GM21786 (cell line): ENCODE data around the gene CALML3.

ENCODE experiments used
- ATAC-seq: cut with Tn5 transposase; IDR thresholded peaks from one replicate; pipeline ENCODE4 v1.9.1; 2021; ENCODE audit not compliant: unreplicated experiment

CALML3 gene

GRCh38 chr10:5523796-5524574 is 776 bp upstream of the CALML3 start:
- no peak for ATAC-seq

DNA sequence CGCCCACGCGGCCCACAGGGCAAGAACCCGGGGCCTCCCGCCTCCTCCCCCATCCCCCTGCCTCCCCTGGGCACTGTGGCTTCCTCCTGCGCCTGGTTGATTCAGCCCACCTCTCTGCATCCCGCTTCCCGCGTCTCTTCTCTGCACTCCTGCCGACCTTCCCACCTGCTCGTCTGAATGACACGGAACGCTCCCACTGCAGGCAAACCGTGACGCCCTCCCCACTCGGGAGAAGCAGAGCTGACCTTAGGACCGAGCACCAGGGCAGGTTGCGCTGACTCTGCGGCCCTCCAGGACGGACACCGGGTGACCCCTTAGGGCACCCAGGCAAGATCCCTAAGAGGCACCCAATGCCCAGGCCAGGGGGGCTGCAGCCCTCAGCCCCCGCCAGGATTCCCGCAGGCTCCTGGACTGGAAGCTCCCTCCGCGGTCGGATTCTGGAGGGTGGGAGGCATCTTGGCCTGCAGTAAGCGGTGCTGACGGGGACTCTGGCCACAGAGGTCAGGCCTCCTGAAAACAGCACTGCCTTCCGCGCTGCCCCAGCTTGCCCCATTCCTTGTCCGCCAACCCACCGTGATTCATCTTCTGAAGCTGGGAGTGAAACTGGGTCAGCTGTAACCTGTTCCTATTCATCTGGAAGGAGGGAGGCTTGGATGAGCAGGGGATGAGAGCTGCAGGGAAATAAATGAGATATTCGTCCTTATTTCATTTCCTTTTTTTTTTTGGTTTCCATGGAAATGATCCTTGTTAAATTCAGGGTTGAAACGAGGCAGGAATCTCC is 990 bp downstream of the CALML3 start:
- no peak for ATAC-seq

DNA sequence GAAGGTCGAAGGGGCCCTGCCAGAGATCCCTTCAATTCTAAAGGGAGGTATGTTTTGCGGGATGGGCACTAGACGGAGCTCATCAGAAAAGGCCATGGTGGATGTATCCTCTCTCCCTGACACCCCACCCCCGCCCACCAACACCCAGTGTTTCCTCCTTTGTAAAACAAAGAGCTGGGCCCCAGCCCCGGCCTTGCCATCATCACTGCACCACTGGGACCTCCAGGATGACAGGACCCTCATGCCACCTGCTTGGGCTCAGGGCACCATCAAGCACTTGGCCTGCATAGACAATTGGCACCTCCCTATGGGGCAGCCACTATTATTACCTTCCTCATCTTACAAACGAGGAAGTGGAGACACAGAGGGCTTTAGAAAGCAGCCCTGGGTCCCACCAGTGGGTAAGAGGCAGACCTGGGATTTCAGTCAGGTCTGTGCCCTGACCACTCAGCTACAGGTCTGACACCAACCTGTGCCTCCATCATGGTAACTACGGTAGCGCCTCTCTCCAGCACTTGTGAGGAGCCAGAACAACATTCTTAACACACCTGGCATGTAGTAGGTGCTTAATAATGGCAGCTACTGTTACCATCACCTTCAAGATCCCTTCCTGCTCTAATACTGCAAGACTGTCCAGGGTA is 2.0 kb downstream of the CALML3 start:
- ATAC-seq = no peak

DNA sequence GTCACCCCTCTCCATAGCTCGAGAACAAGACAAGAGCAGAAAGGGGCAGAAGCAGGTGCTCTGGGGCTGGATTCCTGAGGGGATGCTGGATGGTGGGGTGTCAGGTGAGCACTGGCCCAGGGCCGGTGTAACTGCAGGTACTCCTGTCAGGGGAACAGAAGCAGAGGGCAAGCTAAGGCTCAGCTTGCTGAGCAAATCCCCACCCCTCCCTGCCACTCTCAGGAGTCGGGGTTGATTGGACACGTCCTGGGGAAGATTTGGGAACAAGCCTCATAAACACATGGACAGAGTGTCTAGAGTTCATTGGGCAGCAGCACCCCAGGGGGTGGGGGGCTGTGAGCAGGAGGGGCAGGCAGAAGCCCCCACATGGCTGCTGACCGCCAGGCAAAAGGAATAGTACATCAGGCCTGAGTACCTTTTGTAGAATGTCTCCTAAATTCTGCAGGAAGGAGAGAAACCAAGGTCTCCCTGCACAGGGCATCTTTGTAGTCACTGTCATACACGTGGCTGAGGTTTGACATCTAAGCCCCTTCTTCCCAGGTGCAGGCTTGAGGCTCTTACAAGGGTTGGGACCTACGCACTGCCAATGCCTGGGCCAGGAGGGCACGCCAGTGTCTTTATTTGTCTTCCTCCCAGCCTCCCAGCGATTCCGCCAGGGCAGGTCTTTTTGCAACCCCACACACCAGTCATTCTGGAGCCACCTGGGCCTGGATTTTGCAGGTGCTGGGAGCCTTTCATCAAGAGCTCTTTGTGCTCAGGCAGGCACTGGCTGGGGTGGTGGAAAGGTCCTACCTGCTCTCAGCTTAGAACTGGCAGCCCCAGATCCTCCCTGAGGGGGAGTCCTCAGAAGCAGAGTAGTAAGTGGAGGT is 2.8 kb downstream of the CALML3 start:
- ATAC-seq = no peak

DNA sequence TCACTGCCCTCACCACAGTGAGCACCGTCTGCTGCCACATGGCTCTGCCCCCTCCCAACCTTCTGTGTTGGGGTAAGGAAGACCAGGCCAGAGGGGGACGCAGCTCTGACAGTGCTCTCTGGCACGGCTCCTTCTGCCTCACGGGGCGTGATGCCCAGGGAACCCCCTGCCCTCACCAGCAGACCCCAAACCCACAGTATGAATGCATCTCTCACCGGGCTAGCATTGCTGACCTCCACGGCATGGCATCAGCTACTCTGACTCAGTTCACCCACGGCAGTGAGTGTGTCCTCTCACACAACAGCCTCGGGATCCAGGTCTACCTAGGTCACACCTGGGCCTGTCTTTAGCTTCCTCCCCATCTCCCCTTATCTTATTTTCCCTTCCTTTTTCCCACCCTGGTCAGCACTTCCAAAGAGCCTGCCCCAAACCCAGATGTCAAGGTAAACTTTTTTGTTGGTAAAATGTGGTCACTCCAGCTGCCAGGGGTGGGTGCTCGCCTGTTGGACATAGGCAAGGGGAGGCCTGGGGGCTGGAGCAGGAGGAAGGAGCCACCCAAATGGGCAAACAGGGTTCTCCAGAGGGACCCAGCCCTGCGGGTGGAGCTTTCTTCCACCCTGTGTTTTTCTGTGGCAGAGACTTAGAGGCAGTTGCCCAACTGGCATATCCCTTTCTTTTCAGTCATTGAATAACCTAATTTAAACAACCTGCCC is 4.4 kb downstream of the CALML3 start:
- ATAC-seq = no peak

DNA sequence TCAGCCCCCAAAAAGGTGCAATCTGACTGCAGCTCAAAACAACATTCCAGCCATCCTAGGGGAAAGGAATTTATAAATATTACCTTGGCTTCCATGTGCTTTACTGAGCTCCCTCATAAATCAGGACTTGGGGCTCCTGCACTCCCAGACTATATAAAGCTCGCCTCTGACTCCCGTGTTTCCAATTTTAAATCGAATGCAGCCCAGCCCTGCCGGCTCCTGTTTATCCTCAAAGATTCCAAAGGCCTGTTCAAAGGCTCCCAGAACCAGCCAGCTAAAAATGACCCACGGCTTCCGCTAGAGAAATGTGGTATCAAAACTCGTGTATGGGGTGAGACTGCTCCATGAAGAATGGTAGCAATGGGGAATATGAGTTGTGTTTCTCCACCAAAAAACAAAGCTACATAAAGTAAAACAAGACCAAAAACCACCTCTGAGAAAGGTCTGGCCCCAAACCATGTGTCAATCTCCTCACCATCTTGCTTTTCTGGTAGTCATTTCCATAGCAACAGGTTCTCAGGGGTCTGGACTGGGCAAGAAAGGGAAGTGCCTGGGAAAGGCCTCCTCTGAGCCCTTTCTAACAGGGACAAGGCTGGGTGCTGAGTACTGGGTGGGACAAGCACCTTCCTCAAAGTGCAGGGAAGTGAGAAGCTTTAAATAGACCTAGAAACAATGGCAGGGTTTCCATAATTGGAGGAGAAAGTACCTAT is 5.1 kb downstream of the CALML3 start:
- no peak for ATAC-seq

GRCh38 chr10:5530412-5530806 is 5.6 kb downstream of the CALML3 start:
- ATAC-seq = no peak

- no peak for ATAC-seq
These were observed 6.2 kb downstream of the CALML3 start for GRCh38 chr10:5530846-5531557.

GRCh38 chr10:5531558-5532306 is 7.0 kb downstream of the CALML3 start:
- no peak for ATAC-seq

GRCh38 chr10:5532307-5532605 is 7.5 kb downstream of the CALML3 start:
- no peak for ATAC-seq

- no peak for ATAC-seq
These were observed 7.9 kb downstream of the CALML3 start for GRCh38 chr10:5532618-5533097.

GRCh38 chr10:5533098-5533731 is 8.5 kb downstream of the CALML3 start:
- no peak for ATAC-seq

GRCh38 chr10:5534051-5534821 is 9.5 kb downstream of the CALML3 start:
- ATAC-seq = no peak

DNA sequence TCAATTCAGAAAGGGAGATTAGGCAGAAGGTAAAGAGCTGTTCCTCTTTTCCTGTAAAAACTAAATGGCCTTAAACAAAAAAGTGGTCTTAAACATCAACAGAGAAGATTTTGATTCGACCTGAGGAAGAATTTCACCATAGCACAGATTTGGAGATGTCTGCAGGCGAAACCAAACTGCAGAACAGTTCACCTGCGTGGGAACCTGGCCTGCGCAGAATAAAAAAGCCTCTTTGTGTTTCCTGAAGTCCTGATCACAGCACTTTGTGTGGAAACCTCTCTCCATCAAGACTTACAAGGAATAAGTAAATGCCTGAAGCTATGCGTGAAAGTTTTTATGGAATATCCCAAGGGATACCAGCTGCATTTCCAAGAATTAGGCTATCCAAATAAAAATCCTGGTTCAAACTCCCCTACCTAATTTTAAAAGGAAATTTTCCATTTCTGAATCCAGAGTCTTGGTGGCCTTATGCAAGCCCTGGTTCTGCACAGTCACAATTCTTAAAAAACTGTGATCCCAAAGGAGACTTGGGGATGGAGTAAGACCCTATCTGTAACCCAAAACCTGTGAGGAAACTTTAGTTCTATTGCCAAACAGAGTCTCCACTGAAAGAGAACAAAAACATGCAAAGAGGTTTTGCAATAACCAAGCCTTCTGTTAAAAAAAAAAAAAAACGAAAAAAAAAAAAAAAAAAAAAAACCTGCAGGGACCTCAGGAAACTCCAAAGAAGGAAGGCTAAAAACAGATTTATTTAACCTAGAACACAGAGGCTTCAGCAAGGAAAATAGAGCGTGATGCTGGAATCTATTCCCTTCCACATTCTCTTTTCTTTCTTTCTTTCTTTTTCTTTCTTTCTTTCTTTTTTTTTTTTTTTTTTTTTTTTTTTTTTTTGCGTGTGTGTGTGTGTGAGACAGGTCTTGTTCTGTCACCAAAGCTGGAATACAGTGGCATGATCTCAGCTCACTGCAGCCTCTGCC is 10.4 kb downstream of the CALML3 start:
- no peak for ATAC-seq

GRCh38 chr10:5536486-5537081 is 11.8 kb downstream of the CALML3 start:
- ATAC-seq = no peak

- no peak for ATAC-seq
These were observed 12.9 kb downstream of the CALML3 start for GRCh38 chr10:5537684-5538083.
